A549 (cell line): ENCODE results near the gene COL28A1.

Experiments
- CTCF ChIP-seq: fragments of >200 bp; sonication (Bioruptor Twin); formaldehyde crosslinking; IDR thresholded peaks from 3 replicates; pipeline ENCODE4 v1.5.1; 2016
- ELK1 ChIP-seq: fragments of 150-350 bp; IDR thresholded peaks from 2 replicates; pipeline ENCODE4 v1.6.1; 2014; ENCODE audit warnings: low read depth, mild to moderate bottlenecking, low read length
- HDAC2 ChIP-seq: fragments of 200-600 bp; sonication (generic); IDR thresholded peaks from 2 replicates; pipeline ENCODE4 v1.6.1; 2016
- JUN ChIP-seq, 2 experiments: fragments of >200 bp; sonication (Bioruptor Twin); formaldehyde crosslinking; IDR thresholded peaks; 2 replicates in 1 of 2; 3 replicates in 1 of 2; pipeline ENCODE4 v1.6.1; 2016 to 2017
- JUNB ChIP-seq: fragments of >200 bp; sonication (Bioruptor Twin); formaldehyde crosslinking; IDR thresholded peaks from 2 replicates; pipeline ENCODE4 v1.6.1; 2016
- NR3C1 ChIP-seq: fragments of >200 bp; sonication (Bioruptor Twin); formaldehyde crosslinking; IDR thresholded peaks from 3 replicates; pipeline ENCODE4 v1.6.1; 2017
- POLR2A ChIP-seq: IDR thresholded peaks from 2 replicates; pipeline ENCODE4 v1.6.1; 2012; ENCODE audit warnings: mild to moderate bottlenecking, low read length
- RCOR1 ChIP-seq: fragments of 150-350 bp; IDR thresholded peaks from 2 replicates; pipeline ENCODE4 v1.6.1; 2014; ENCODE audit warnings: antibody characterized with exemption, low read length, low read depth
- ZNF302 ChIP-seq: fragments of 250-450 bp; sonication (Bioruptor Pico); IDR thresholded peaks from 2 replicates; pipeline ENCODE4 v1.9.0; 2021; ENCODE audit warnings: inconsistent platforms, mild to moderate bottlenecking, moderate library complexity
- TF ChIP-seq, protein P1 (sequence below): fragments of 200-600 bp; sonication (generic); IDR thresholded peaks from 2 replicates; pipeline ENCODE4 v1.6.1; 2016; ENCODE audit warnings: antibody characterized with exemption, mild to moderate bottlenecking, moderate library complexity

DNA sequence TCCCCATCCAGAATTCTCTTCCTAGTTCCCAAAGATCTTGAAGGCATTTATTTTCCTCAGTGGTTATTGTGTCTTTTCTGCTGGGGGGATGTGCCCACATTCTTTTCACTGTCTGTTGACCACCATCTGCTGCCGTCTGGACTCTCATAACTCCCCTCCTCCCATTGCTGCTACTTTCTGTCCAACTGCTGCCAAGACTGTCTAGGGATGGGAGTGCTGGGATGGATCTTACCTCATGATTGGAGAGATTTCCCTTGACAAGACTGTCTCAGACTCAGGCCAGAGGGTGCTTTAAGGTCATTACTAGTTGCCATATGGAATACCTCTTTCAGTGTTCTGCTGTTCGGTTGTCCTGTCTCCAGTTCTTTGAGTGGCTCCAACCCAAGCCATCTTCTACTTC, 211.8 kb downstream of the COL28A1 start:
- TF ChIP-seq POLR2A (no peak), RCOR1 (no peak), CTCF (no peak), ZNF302 (CRISPR knock-in tag) (no peak), HDAC2 (no peak), ELK1 (no peak), NR3C1 (no peak), JUN (IDR thresholded peaks at IDR 0.05) (no peak), JUNB (no peak)
- TF ChIP-seq, protein P1, sequence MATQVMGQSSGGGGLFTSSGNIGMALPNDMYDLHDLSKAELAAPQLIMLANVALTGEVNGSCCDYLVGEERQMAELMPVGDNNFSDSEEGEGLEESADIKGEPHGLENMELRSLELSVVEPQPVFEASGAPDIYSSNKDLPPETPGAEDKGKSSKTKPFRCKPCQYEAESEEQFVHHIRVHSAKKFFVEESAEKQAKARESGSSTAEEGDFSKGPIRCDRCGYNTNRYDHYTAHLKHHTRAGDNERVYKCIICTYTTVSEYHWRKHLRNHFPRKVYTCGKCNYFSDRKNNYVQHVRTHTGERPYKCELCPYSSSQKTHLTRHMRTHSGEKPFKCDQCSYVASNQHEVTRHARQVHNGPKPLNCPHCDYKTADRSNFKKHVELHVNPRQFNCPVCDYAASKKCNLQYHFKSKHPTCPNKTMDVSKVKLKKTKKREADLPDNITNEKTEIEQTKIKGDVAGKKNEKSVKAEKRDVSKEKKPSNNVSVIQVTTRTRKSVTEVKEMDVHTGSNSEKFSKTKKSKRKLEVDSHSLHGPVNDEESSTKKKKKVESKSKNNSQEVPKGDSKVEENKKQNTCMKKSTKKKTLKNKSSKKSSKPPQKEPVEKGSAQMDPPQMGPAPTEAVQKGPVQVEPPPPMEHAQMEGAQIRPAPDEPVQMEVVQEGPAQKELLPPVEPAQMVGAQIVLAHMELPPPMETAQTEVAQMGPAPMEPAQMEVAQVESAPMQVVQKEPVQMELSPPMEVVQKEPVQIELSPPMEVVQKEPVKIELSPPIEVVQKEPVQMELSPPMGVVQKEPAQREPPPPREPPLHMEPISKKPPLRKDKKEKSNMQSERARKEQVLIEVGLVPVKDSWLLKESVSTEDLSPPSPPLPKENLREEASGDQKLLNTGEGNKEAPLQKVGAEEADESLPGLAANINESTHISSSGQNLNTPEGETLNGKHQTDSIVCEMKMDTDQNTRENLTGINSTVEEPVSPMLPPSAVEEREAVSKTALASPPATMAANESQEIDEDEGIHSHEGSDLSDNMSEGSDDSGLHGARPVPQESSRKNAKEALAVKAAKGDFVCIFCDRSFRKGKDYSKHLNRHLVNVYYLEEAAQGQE, result no peak
